ENCODE measurements around the gene MRGPRX4.
"Not testable (repeated sequence)": the region's sequence is repeated elsewhere in the genome, so short reads cannot be mapped to it uniquely, and the experiment has no call there.

Gene MRGPRX4

DNA sequence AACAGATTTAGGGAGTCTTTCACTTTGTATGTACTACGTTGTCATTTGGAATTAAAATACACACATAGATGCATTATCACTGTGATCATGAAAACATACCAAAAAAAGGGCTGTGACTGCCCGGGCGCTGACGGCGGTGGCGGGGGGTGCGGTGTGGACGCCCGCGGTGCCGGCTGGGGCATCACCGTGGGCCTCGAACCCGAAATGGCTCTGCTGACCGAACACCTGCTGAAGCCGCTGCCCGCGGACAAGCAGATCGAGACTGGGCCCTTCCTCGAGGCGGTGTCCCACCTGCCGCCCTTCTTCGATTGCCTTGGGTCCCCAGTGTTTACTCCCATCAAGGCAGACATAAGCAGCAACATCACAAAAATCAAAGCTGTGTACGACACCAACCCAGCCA is 16.2 kb downstream of the MRGPRX4 start:
- H3K4me3 ChIP-seq (ENCODE audit: control insufficient read depth, low read depth, low read length): no peak overlapping the region
- no peak for DNase-seq (ENCODE audit: low read depth)
- TF ChIP-seq, protein P1, sequence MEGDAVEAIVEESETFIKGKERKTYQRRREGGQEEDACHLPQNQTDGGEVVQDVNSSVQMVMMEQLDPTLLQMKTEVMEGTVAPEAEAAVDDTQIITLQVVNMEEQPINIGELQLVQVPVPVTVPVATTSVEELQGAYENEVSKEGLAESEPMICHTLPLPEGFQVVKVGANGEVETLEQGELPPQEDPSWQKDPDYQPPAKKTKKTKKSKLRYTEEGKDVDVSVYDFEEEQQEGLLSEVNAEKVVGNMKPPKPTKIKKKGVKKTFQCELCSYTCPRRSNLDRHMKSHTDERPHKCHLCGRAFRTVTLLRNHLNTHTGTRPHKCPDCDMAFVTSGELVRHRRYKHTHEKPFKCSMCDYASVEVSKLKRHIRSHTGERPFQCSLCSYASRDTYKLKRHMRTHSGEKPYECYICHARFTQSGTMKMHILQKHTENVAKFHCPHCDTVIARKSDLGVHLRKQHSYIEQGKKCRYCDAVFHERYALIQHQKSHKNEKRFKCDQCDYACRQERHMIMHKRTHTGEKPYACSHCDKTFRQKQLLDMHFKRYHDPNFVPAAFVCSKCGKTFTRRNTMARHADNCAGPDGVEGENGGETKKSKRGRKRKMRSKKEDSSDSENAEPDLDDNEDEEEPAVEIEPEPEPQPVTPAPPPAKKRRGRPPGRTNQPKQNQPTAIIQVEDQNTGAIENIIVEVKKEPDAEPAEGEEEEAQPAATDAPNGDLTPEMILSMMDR (conservative IDR thresholded peaks at IDR 0.05; ENCODE audit: control insufficient read depth, insufficient read depth, low read depth, low read length): no peak

DNA sequence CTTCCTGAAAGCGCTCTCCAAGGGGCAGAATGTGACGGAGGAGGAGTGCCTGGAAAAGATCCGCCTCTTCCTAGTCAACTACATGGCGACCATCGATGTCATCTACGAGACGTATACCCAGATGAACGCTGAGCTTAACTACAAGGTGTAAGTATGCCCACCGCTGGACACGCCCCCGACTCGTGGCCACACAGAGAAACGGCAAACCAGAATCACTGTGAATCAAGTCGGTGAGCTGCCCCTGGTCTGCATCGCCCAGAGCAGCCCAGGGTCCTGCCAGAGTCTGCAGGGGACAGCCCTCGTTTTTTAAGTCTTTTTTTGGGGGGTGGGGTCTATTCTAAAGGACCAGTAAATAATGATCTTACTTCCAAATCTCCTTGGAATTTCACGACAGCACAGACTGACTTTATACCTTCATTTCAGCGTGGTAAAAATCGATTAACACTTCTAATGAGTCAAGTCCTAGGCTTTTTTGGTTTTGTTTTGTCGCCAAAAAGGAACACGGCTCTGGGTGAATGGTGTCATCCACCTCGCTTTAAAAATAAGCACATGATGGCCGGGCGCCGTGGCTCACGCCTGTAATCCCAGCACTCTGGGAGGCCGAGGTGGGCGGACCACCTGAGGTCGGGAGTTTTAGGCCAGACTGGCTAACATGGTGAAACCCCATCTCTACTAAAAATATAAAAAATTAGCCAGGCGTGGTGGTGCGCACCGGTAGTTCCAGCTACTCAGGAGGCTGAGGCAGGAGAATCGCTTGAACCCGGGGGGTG is 17.0 kb downstream of the MRGPRX4 start:
- DNase-seq (ENCODE audit: low read depth): not testable (repeated sequence)

DNA sequence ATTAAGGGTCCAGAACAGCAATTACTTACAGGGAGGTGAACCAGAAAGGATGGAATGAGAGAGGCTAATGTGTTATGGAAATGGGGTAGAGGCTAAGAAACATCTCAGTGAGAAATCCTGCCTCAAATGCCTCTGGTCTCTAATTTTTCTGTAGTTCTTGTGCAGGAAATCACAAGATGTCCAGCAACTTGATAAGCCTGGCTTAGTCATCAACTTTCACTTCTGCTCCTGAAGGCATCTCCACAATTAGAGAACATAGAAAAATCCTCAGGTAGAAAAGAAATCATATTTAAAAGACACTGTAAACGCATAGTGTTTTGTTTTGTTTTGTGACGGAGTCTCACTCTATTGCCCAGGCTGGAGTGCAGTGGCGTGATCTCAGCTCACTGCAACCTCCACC is 18.7 kb downstream of the MRGPRX4 start:
- TF ChIP-seq, protein P1 (conservative IDR thresholded peaks at IDR 0.05; ENCODE audit: control insufficient read depth, insufficient read depth, low read depth, low read length): no peak
- no peak for DNase-seq (ENCODE audit: low read depth)

More for the DNA sequence above, 17.0 kb downstream of the MRGPRX4 start:
- not testable (repeated sequence) for H3K4me3 ChIP-seq (ENCODE audit: control insufficient read depth, low read depth, low read length)

DNA sequence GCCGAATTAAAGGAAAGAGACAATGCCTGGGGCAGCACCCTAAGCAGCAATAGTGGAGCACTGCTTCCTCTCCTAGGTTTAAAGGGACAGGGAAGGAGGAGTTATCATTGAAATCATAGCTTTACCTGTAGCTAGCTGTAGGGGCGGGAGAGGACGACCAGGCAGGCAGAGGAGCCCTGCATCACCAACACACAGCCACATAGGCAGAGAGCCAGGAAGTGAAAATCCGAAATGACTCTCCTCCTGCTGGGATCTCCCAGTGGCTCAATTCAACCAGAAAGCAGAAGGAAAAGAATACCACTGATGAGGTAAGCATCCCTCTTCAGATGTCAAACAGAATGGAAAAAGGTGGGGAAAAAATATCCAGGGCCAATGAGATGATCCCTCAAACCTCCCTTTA is 20.4 kb downstream of the MRGPRX4 start:
- DNase-seq (ENCODE audit: low read depth): no peak
- TF ChIP-seq, protein P1 (conservative IDR thresholded peaks at IDR 0.05; ENCODE audit: control insufficient read depth, insufficient read depth, low read depth, low read length): no peak
- no peak overlapping the region for H3K4me3 ChIP-seq (ENCODE audit: control insufficient read depth, low read depth, low read length)

More for the DNA sequence above, 18.7 kb downstream of the MRGPRX4 start:
- H3K4me3 ChIP-seq (ENCODE audit: control insufficient read depth, low read depth, low read length): no peak overlapping the region

DNA sequence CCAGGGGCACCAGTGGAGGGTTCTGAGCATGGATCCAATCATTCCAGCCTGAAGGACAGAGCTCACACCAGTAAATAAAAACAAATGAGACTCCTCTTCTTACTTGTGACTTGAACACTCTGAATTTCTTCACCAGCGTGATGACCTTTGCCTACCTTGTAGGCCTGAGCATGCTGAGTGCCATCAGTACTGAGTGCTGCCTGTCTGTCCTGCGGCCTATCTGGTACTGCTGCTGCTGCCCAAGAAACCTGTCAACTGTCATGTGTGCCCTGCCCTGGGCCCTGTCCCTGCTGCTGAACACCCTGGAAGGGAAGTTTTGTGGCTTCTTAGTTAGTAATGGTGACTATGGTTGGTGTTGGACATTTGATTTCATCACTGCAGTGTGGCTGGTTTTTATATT is 23.9 kb downstream of the MRGPRX4 start:
- no peak for DNase-seq (ENCODE audit: low read depth)
- TF ChIP-seq, protein P1 (conservative IDR thresholded peaks at IDR 0.05; ENCODE audit: control insufficient read depth, insufficient read depth, low read depth, low read length): no peak
- no peak overlapping the region for H3K4me3 ChIP-seq (ENCODE audit: control insufficient read depth, low read depth, low read length)

DNA sequence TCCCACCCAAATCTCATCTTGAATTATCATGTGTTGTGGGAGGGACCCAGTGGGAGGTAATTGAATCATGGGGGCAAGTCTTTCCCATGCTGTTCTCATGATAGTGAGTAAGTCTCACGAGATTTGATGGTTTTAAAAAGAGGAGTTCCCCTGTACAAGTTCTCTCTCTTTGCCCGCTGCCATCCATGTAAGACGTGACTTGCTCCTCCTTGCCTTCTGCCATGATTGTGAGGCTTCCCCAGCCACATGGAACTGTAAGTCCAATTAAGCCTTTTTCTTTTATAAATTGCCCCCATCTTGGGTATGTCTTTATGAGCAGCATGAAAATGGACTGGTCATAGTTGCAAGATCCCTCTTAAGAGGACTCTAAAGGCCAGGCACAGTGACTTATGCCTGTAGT is 25.1 kb downstream of the MRGPRX4 start:
- not testable (repeated sequence) for H3K4me3 ChIP-seq (ENCODE audit: control insufficient read depth, low read depth, low read length); DNase-seq (ENCODE audit: low read depth)

DNA sequence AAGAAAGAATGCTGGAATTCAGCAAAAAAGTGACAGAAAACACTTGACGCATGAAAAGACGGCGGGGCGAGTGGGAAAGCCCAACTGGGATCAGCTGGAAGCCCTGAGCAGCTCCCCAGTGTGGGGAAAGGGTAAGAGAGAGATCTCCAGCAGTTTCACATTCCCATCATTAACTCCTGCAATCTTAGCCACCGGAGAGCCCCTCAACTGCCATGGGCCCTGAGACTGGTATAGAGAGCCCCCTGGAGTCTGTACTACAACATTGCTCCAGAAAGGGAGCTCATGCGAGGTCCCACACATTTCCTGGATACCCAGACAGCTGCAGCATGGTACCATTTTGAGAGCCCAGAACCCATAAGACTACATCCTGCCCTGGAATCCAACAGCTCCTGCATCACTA is 31.1 kb downstream of the MRGPRX4 start:
- no peak overlapping the region for H3K4me3 ChIP-seq (ENCODE audit: control insufficient read depth, low read depth, low read length)
- DNase-seq (ENCODE audit: low read depth): peak; percentile 21
- TF ChIP-seq, protein P1 (conservative IDR thresholded peaks at IDR 0.05; ENCODE audit: control insufficient read depth, insufficient read depth, low read depth, low read length): peak; percentile 57

DNA sequence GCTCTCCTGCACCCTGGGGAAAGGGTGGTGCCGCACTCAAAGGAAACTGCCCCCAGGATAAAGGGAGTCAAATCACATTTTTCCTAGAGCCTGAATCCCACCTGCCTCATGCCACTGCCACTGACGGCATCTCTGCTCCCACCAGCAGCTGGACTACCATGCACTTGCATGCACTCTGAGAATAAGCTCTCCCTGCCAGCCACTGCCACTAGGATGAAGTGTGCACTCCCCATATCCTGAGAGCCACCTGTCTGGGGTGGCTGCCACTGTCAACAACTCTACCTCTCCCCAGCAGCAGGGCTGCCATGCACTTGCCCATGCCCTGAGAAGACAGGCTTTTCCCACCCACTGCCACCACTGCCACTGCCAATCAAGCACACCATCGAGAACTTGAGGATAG is 31.6 kb downstream of the MRGPRX4 start:
- TF ChIP-seq, protein P1 (conservative IDR thresholded peaks at IDR 0.05; ENCODE audit: control insufficient read depth, insufficient read depth, low read depth, low read length): no peak
- H3K4me3 ChIP-seq (ENCODE audit: control insufficient read depth, low read depth, low read length): no peak overlapping the region
- DNase-seq (ENCODE audit: low read depth): no peak

Measured in fibroblast of mammary gland (primary cell).